ENCODE measurements around the gene RAD50.

RAD50 gene

GRCh38 chr5:132658381-132659302 is 101.9 kb downstream of the RAD50 start:
- Histone ChIP-seq H3K36me3 (ENCODE audit: control insufficient read depth in 1 of 2, insufficient read depth in 2 of 2, low read depth in 1 of 2, low read length in 2 of 2) (peaks cover 0 to 2% of the 10 kb centered on the region in 2 experiments), H3K4me2 (ENCODE audit: low read length, poor library complexity, severe bottlenecking) (no peak overlapping the region), H3K14ac (ENCODE audit: low read length in 2 of 2) (peak overlapping the region in 1 of 2 experiments; percentile 82), H3K27ac (ENCODE audit: low read length, poor library complexity, severe bottlenecking) (no peak overlapping the region), H2BK12ac (ENCODE audit: low read length in 2 of 2) (no peak overlapping the region), H3K79me1 (replicated peaks; ENCODE audit: low read length, poor library complexity, severe bottlenecking) (no peaks in the 10 kb centered on the region), H3K23ac (ENCODE audit: low read length in 2 of 2) (no peak overlapping the region), H3K4me3 (ENCODE audit: insufficient read depth in 1 of 2, low read depth in 1 of 2, low read length in 2 of 2) (no peak overlapping the region), H2BK15ac (ENCODE audit: low read depth, poor library complexity, severe bottlenecking) (no peak overlapping the region), H3K27me3 (ENCODE audit: control insufficient read depth in 1 of 2, insufficient read depth in 1 of 2, low read length in 2 of 2) (peaks cover 21 to 38% of the 10 kb centered on the region in 2 experiments), H2AFZ (ENCODE audit: low read depth, low read length) (no peak overlapping the region), H3K9ac (ENCODE audit: low read length) (no peak overlapping the region), H2BK5ac (ENCODE audit: low read depth, low read length, poor library complexity, severe bottlenecking) (no peak overlapping the region), H3K4me1 (ENCODE audit: control insufficient read depth, insufficient read depth, low read depth, low read length) (peaks cover 23% of the 10 kb centered on the region), H2AK5ac (ENCODE audit: low read length, severe bottlenecking) (no peak overlapping the region), H4K91ac (ENCODE audit: low read length) (no peak overlapping the region), H3K9me3 (ENCODE audit: control insufficient read depth, low read length) (no peaks in the 10 kb centered on the region), H3K18ac (ENCODE audit: low read depth in 1 of 2, low read length in 2 of 2) (no peak overlapping the region), H3K4ac (ENCODE audit: low read depth in 1 of 2, low read length in 2 of 2) (no peak overlapping the region), H2BK120ac (ENCODE audit: low read depth, low read length) (no peak overlapping the region), H4K8ac (ENCODE audit: low read length) (no peak overlapping the region)
- WGBS: 87% methylated on average over 9 of the region's 9 CpGs
- DNase-seq: no peak

- H2AFZ ChIP-seq (ENCODE audit: low read depth, low read length): no peak overlapping the region
- H2BK120ac ChIP-seq (ENCODE audit: low read depth, low read length): no peak overlapping the region
- H3K27ac ChIP-seq (ENCODE audit: low read length, poor library complexity, severe bottlenecking): no peak overlapping the region
- no peak overlapping the region for H2AK5ac ChIP-seq (ENCODE audit: low read length, severe bottlenecking)
- H3K14ac ChIP-seq (ENCODE audit: low read length in 2 of 2): peak overlapping the region in 1 of 2 experiments; percentile 61
- DNase-seq: no peak
- no peak overlapping the region for H3K18ac ChIP-seq (ENCODE audit: low read depth in 1 of 2, low read length in 2 of 2)
- no peak overlapping the region for H3K23ac ChIP-seq (ENCODE audit: low read length in 2 of 2)
- 91% methylated on average over 23 of the region's 23 CpGs for WGBS
- H3K4me1 ChIP-seq (ENCODE audit: control insufficient read depth, insufficient read depth, low read depth, low read length): peaks cover 23% of the 10 kb centered on the region
- no peak overlapping the region for H3K4me2 ChIP-seq (ENCODE audit: low read length, poor library complexity, severe bottlenecking)
- H2BK15ac ChIP-seq (ENCODE audit: low read depth, poor library complexity, severe bottlenecking): no peak overlapping the region
- H2BK5ac ChIP-seq (ENCODE audit: low read depth, low read length, poor library complexity, severe bottlenecking): no peak overlapping the region
- peaks cover 15 to 30% of the 10 kb centered on the region in 2 experiments for H3K27me3 ChIP-seq (ENCODE audit: control insufficient read depth in 1 of 2, insufficient read depth in 1 of 2, low read length in 2 of 2)
- no peak overlapping the region for H2BK12ac ChIP-seq (ENCODE audit: low read length in 2 of 2)
- no peaks in the 10 kb centered on the region for H3K9me3 ChIP-seq (ENCODE audit: control insufficient read depth, low read length)
- H3K9ac ChIP-seq (ENCODE audit: low read length): no peak overlapping the region
- H4K91ac ChIP-seq (ENCODE audit: low read length): peak overlapping the region; percentile 6
- H4K8ac ChIP-seq (ENCODE audit: low read length): no peak overlapping the region
- no peak overlapping the region for H3K4me3 ChIP-seq (ENCODE audit: insufficient read depth in 1 of 2, low read depth in 1 of 2, low read length in 2 of 2)
- H3K4ac ChIP-seq (ENCODE audit: low read depth in 1 of 2, low read length in 2 of 2): no peak overlapping the region
- H3K79me1 ChIP-seq (replicated peaks; ENCODE audit: low read length, poor library complexity, severe bottlenecking): no peaks in the 10 kb centered on the region
- H3K36me3 ChIP-seq (ENCODE audit: control insufficient read depth in 1 of 2, insufficient read depth in 2 of 2, low read depth in 1 of 2, low read length in 2 of 2): peaks cover 0 to 2% of the 10 kb centered on the region in 2 experiments
Observed at GRCh38 chr5:132659598-132660493, 103.1 kb downstream of the RAD50 start.

DNA sequence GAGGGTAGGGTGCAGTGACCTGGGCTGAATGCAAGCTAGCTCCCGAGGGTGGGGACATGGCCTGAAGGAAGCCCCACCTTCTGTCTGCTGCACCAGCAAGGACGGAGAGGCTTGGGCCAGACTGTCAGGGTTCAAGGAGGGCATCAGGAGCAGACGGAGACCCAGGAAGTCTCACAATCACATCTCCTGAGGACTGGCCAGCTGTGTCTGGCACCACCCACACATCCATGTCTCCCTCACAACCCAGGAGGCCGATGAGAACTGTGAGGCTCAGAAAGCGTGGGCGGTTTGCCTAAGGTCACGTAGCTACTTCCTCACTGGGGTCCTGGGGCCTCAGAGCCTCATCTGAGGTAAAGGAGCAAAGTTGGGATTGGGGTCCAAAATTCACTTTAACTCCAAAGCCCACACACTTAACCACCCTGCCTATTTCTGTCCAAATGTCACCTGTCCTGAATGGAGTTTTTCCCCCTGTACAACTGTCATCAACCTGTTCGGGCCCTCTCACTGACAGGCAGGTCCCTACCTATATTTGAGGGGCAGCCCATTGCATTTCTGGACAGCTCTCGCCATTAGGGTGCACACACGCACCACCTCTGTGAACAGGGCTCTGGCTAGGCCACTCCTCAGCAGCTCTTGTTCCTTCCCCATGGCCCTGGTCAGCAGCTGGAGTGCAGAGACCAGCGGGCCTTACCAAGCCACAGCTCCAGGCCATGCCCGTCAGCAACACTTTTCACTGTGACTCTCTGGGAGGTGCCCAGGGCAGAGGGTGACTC is 104.6 kb downstream of the RAD50 start:
- Histone ChIP-seq H3K18ac (ENCODE audit: low read depth in 1 of 2, low read length in 2 of 2) (no peak overlapping the region), H3K9me3 (ENCODE audit: control insufficient read depth, low read length) (no peaks in the 10 kb centered on the region), H2BK120ac (ENCODE audit: low read depth, low read length) (no peak overlapping the region), H3K4me2 (ENCODE audit: low read length, poor library complexity, severe bottlenecking) (no peak overlapping the region), H3K27me3 (ENCODE audit: control insufficient read depth in 1 of 2, insufficient read depth in 1 of 2, low read length in 2 of 2) (peaks cover 9 to 22% of the 10 kb centered on the region in 2 experiments), H3K23ac (ENCODE audit: low read length in 2 of 2) (peak overlapping the region in 1 of 2 experiments; percentile 41), H3K4me3 (ENCODE audit: insufficient read depth in 1 of 2, low read depth in 1 of 2, low read length in 2 of 2) (no peak overlapping the region), H2BK12ac (ENCODE audit: low read length in 2 of 2) (no peak overlapping the region), H3K79me1 (replicated peaks; ENCODE audit: low read length, poor library complexity, severe bottlenecking) (no peaks in the 10 kb centered on the region), H3K36me3 (ENCODE audit: control insufficient read depth in 1 of 2, insufficient read depth in 2 of 2, low read depth in 1 of 2, low read length in 2 of 2) (peaks cover 0 to 2% of the 10 kb centered on the region in 2 experiments), H3K4me1 (ENCODE audit: control insufficient read depth, insufficient read depth, low read depth, low read length) (peaks cover 15% of the 10 kb centered on the region), H3K27ac (ENCODE audit: low read length, poor library complexity, severe bottlenecking) (no peak overlapping the region), H2BK5ac (ENCODE audit: low read depth, low read length, poor library complexity, severe bottlenecking) (no peak overlapping the region), H2AK5ac (ENCODE audit: low read length, severe bottlenecking) (no peak overlapping the region), H4K8ac (ENCODE audit: low read length) (no peak overlapping the region), H2AFZ (ENCODE audit: low read depth, low read length) (no peak overlapping the region), H3K14ac (ENCODE audit: low read length in 2 of 2) (no peak overlapping the region), H4K91ac (ENCODE audit: low read length) (no peak overlapping the region), H2BK15ac (ENCODE audit: low read depth, poor library complexity, severe bottlenecking) (no peak overlapping the region), H3K4ac (ENCODE audit: low read depth in 1 of 2, low read length in 2 of 2) (no peak overlapping the region), H3K9ac (ENCODE audit: low read length) (no peak overlapping the region)
- 92% methylated on average over 11 of the region's 12 CpGs for WGBS
- DNase-seq: no peak
